HEK293 (cell line): Measurements from ENCODE around the gene DUT.

Experiments used
- CTCF ChIA-PET: fragments of 350-600 bp; formaldehyde crosslinking; extraction: SDS; loops from one replicate; lab custom pipeline; 2021; ENCODE audit warnings: antibody characterized with exemption; lab: Yijun Ruan, JAX
- POLR2A ChIA-PET: fragments of 300-600 bp; formaldehyde crosslinking; extraction: SDS; loops from one replicate; lab custom pipeline; 2020; ENCODE audit warnings: antibody characterized with exemption, inconsistent platforms; lab: Yijun Ruan, JAX
- H3K27ac ChIP-seq: fragments of 200-500 bp; sonication (Bioruptor generic); 2 replicates; pipeline ENCODE4 v1.5.1; 2014; ENCODE audit warnings: low read depth, low read length, control low read depth, inconsistent platforms; ENCODE audit errors: extremely low read depth
- H3K36me3 ChIP-seq, 2 experiments: fragments of 200-500 bp in 1 of 2; sonication (Bioruptor generic) in 1 of 2; 1 replicate in 1 of 2; 2 replicates in 1 of 2; pipeline ENCODE4 v1.5.1; 2014 to 2017; ENCODE audit warnings: inconsistent platforms in 2 of 2, low read length in 2 of 2; ENCODE audit not compliant: control insufficient read depth in 2 of 2, insufficient read depth in 1 of 2
- H3K4me1 ChIP-seq: fragments of 200-500 bp; sonication (Bioruptor generic); 2 replicates; pipeline ENCODE4 v1.5.1; 2014; ENCODE audit warnings: mild to moderate bottlenecking, low read length, inconsistent platforms; ENCODE audit not compliant: control insufficient read depth, insufficient read depth
- H3K4me3 ChIP-seq: 2 replicates; pipeline ENCODE4 v1.5.1; 2011; ENCODE audit warnings: low read depth, mild to moderate bottlenecking, control low read depth, low read length, moderate library complexity
- H3K9me3 ChIP-seq: fragments of 200-500 bp; sonication (Bioruptor generic); 2 replicates; pipeline ENCODE4 v1.5.1; 2014; ENCODE audit warnings: low read depth, low read length, inconsistent platforms; ENCODE audit not compliant: control insufficient read depth, insufficient read depth
- BCL11A ChIP-seq: fragments of 450-650 bp; formaldehyde crosslinking; IDR thresholded peaks from 2 replicates; pipeline ENCODE4 v1.5.1; 2016; ENCODE audit warnings: low read depth, missing biosample characterization, missing genetic modification characterization
- KLF1 ChIP-seq: fragments of 450-650 bp; formaldehyde crosslinking; IDR thresholded peaks from 2 replicates; pipeline ENCODE4 v1.5.1; 2016; ENCODE audit warnings: missing biosample characterization, missing genetic modification characterization
- MEIS1 ChIP-seq: sonication (generic); formaldehyde crosslinking; IDR thresholded peaks from 2 replicates; pipeline ENCODE4 v1.8.1; 2022; ENCODE audit warnings: missing genetic modification reagents, mild to moderate bottlenecking, borderline replicate concordance
- PRDM1 ChIP-seq: fragments of 450-650 bp; formaldehyde crosslinking; IDR thresholded peaks from 2 replicates; pipeline ENCODE4; 2016; ENCODE audit warnings: missing biosample characterization, missing genetic modification characterization
- PRDM10 ChIP-seq: fragments of 450-650 bp; formaldehyde crosslinking; IDR thresholded peaks from 2 replicates; pipeline ENCODE4 v1.5.1; 2016; ENCODE audit warnings: missing biosample characterization, missing genetic modification characterization
- REPIN1 ChIP-seq: fragments of 450-650 bp; formaldehyde crosslinking; IDR thresholded peaks from 2 replicates; pipeline ENCODE4 v1.5.1; 2017; ENCODE audit warnings: missing biosample characterization, missing genetic modification characterization, low read depth
- TCF7L2 ChIP-seq: IDR thresholded peaks from 2 replicates; pipeline ENCODE4 v1.6.1; 2011; ENCODE audit warnings: low read depth, mild to moderate bottlenecking, inconsistent platforms, low read length, moderate library complexity, borderline replicate concordance
- TRIM28 ChIP-seq: IDR thresholded peaks from 2 replicates; pipeline ENCODE4 v1.6.1; 2011; ENCODE audit warnings: low read length, control low read depth, borderline replicate concordance
- TSHZ1 ChIP-seq: fragments of 450-650 bp; formaldehyde crosslinking; IDR thresholded peaks from 2 replicates; pipeline ENCODE4 v1.5.1; 2016; ENCODE audit warnings: missing biosample characterization, missing genetic modification characterization, borderline replicate concordance
- ZEB2 ChIP-seq: fragments of 450-650 bp; formaldehyde crosslinking; IDR thresholded peaks from 2 replicates; pipeline ENCODE4 v1.5.1; 2016; ENCODE audit warnings: missing biosample characterization, missing genetic modification characterization
- ZFHX2 ChIP-seq: fragments of 450-650 bp; formaldehyde crosslinking; conservative IDR thresholded peaks from 2 replicates; pipeline ENCODE4 v1.5.1; 2016; ENCODE audit warnings: missing biosample characterization, missing genetic modification characterization
- ZNF10 ChIP-seq: fragments of 450-650 bp; formaldehyde crosslinking; IDR thresholded peaks from 2 replicates; pipeline ENCODE4 v1.5.1; 2017; ENCODE audit warnings: missing biosample characterization, missing genetic modification characterization
- ZNF146 ChIP-seq: fragments of 450-650 bp; formaldehyde crosslinking; IDR thresholded peaks from 2 replicates; pipeline ENCODE4 v1.5.1; 2016; ENCODE audit warnings: missing biosample characterization, missing genetic modification characterization
- ZNF16 ChIP-seq: fragments of 450-650 bp; formaldehyde crosslinking; IDR thresholded peaks from 2 replicates; pipeline ENCODE4 v1.5.1; 2016; ENCODE audit warnings: low read depth, missing biosample characterization, missing genetic modification characterization
- ZNF184 ChIP-seq: fragments of 450-650 bp; IDR thresholded peaks from 2 replicates; pipeline ENCODE4 v1.5.1; 2018; ENCODE audit warnings: missing biosample characterization, mild to moderate bottlenecking, missing genetic modification characterization
- ZNF2 ChIP-seq: fragments of 450-650 bp; formaldehyde crosslinking; IDR thresholded peaks from 2 replicates; pipeline ENCODE4 v1.5.1; 2016; ENCODE audit warnings: missing biosample characterization, missing genetic modification characterization
- ZNF24 ChIP-seq: fragments of 450-650 bp; formaldehyde crosslinking; IDR thresholded peaks from 2 replicates; pipeline ENCODE4 v1.5.1; 2016; ENCODE audit warnings: missing biosample characterization, missing genetic modification characterization
- ZNF311 ChIP-seq: fragments of 450-650 bp; formaldehyde crosslinking; IDR thresholded peaks from 2 replicates; pipeline ENCODE4 v1.5.1; 2017; ENCODE audit warnings: missing biosample characterization, missing genetic modification characterization, borderline replicate concordance
- ZNF335 ChIP-seq: fragments of 450-650 bp; formaldehyde crosslinking; conservative IDR thresholded peaks from 2 replicates; pipeline ENCODE4 v1.5.1; 2016; ENCODE audit warnings: missing biosample characterization, missing genetic modification characterization
- ZNF341 ChIP-seq: fragments of 450-650 bp; formaldehyde crosslinking; IDR thresholded peaks from 2 replicates; pipeline ENCODE4; 2016; ENCODE audit warnings: low read depth, missing biosample characterization, missing genetic modification characterization
- ZNF473 ChIP-seq: fragments of 450-650 bp; formaldehyde crosslinking; IDR thresholded peaks from 2 replicates; pipeline ENCODE4 v1.5.1; 2017; ENCODE audit warnings: missing biosample characterization, missing genetic modification characterization
- ZNF629 ChIP-seq: fragments of 450-650 bp; formaldehyde crosslinking; IDR thresholded peaks from 2 replicates; pipeline ENCODE4 v1.5.1; 2017; ENCODE audit warnings: missing biosample characterization, missing genetic modification characterization
- ZNF645 ChIP-seq: fragments of 450-650 bp; formaldehyde crosslinking; IDR thresholded peaks from 2 replicates; pipeline ENCODE4; 2016; ENCODE audit warnings: missing biosample characterization, missing genetic modification characterization
- ZNF660 ChIP-seq: fragments of 450-650 bp; IDR thresholded peaks from 2 replicates; pipeline ENCODE4 v1.5.1; 2018; ENCODE audit warnings: missing biosample characterization, mild to moderate bottlenecking, missing genetic modification characterization
- ZNF830 ChIP-seq: fragments of 450-650 bp; IDR thresholded peaks from 2 replicates; pipeline ENCODE4 v1.5.0; 2018; ENCODE audit warnings: missing biosample characterization, missing genetic modification characterization, low read depth, mild to moderate bottlenecking, moderate library complexity
- ZSCAN18 ChIP-seq: fragments of 450-650 bp; formaldehyde crosslinking; IDR thresholded peaks from 2 replicates; pipeline ENCODE4 v1.5.1; 2016; ENCODE audit warnings: missing biosample characterization, missing genetic modification characterization

The DUT gene

GRCh38 chr15:48371961-48372360, 40.7 kb downstream of the DUT start:
- H3K36me3 ChIP-seq, result no peaks in the 10 kb centered on the region
- ChIA-PET POLR2A (interaction anchor here (0.6 kb wide), 1 partner anchor 45 kb away, joined by 5 read pairs; no protein-coding TSS in a partner anchor), CTCF (interaction anchor here (1.6 kb wide), 1 partner anchor 14 kb away, joined by 6 read pairs; no protein-coding TSS in a partner anchor)
- no peak for TF ChIP-seq ZSCAN18 (tag by site-specific recombination)
- no peak for TF ChIP-seq TRIM28
- no peak for TF ChIP-seq MEIS1 (CRISPR knock-in tag)
- TF ChIP-seq ZNF473, result no peak
- no peak for TF ChIP-seq ZNF184 (tag by site-specific recombination)
- no peak for TF ChIP-seq ZNF2 (tag by site-specific recombination)
- TF ChIP-seq ZNF146 (tag by site-specific recombination), result no peak
- no peak for TF ChIP-seq ZEB2 (tag by site-specific recombination)
- TF ChIP-seq ZNF830 (tag by site-specific recombination), result no peak
- TF ChIP-seq BCL11A (tag by site-specific recombination), result no peak
- no peak for TF ChIP-seq ZNF645
- no peak overlapping the region for H3K27ac ChIP-seq
- no peaks in the 10 kb centered on the region for H3K9me3 ChIP-seq
- H3K4me3 ChIP-seq, result no peak overlapping the region
- no peaks in the 10 kb centered on the region for H3K4me1 ChIP-seq

- Histone ChIP-seq H3K27ac (no peak overlapping the region), H3K4me3 (no peak overlapping the region), H3K4me1 (no peaks in the 10 kb centered on the region), H3K9me3 (no peaks in the 10 kb centered on the region), H3K36me3 (no peaks in the 10 kb centered on the region)
- CTCF ChIA-PET, result no interaction called here
- POLR2A ChIA-PET, result no interaction called here
- 0 out of 2 replicates have a peak, but pooled peaks have one; percentile 14 for TF ChIP-seq ZNF184 (tag by site-specific recombination)
- no peak for TF ChIP-seq ZFHX2 (tag by site-specific recombination)
- TF ChIP-seq ZNF335 (tag by site-specific recombination), result peak; percentile 40; the same call in 1 of the 2 replicates
- peak; percentile 79 for TF ChIP-seq PRDM1 (tag by site-specific recombination)
- no peak for TF ChIP-seq ZNF629 (tag by site-specific recombination)
- TF ChIP-seq TCF7L2, result no peak
- TF ChIP-seq ZNF10 (tag by site-specific recombination), result no peak
- TF ChIP-seq ZNF660 (tag by site-specific recombination), result no peak
- no peak for TF ChIP-seq ZNF24 (tag by site-specific recombination)
- TF ChIP-seq PRDM10 (tag by site-specific recombination), result 0 out of 2 replicates have a peak, but pooled peaks have one; percentile 39
- TF ChIP-seq TSHZ1, result no peak
- no peak for TF ChIP-seq ZNF311
- no peak for TF ChIP-seq ZNF16 (tag by site-specific recombination)
- no peak for TF ChIP-seq ZNF341 (tag by site-specific recombination)
- TF ChIP-seq REPIN1 (tag by site-specific recombination), result no peak
- peak; percentile 52; the same call in 1 of the 2 replicates for TF ChIP-seq KLF1 (tag by site-specific recombination)
Observed at GRCh38 chr15:48373821-48374451, 42.7 kb downstream of the DUT start.
